Measurements from ENCODE around the gene KIAA1217.

KIAA1217 gene, protein sequence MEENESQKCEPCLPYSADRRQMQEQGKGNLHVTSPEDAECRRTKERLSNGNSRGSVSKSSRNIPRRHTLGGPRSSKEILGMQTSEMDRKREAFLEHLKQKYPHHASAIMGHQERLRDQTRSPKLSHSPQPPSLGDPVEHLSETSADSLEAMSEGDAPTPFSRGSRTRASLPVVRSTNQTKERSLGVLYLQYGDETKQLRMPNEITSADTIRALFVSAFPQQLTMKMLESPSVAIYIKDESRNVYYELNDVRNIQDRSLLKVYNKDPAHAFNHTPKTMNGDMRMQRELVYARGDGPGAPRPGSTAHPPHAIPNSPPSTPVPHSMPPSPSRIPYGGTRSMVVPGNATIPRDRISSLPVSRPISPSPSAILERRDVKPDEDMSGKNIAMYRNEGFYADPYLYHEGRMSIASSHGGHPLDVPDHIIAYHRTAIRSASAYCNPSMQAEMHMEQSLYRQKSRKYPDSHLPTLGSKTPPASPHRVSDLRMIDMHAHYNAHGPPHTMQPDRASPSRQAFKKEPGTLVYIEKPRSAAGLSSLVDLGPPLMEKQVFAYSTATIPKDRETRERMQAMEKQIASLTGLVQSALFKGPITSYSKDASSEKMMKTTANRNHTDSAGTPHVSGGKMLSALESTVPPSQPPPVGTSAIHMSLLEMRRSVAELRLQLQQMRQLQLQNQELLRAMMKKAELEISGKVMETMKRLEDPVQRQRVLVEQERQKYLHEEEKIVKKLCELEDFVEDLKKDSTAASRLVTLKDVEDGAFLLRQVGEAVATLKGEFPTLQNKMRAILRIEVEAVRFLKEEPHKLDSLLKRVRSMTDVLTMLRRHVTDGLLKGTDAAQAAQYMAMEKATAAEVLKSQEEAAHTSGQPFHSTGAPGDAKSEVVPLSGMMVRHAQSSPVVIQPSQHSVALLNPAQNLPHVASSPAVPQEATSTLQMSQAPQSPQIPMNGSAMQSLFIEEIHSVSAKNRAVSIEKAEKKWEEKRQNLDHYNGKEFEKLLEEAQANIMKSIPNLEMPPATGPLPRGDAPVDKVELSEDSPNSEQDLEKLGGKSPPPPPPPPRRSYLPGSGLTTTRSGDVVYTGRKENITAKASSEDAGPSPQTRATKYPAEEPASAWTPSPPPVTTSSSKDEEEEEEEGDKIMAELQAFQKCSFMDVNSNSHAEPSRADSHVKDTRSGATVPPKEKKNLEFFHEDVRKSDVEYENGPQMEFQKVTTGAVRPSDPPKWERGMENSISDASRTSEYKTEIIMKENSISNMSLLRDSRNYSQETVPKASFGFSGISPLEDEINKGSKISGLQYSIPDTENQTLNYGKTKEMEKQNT (N-terminal part only)

DNA sequence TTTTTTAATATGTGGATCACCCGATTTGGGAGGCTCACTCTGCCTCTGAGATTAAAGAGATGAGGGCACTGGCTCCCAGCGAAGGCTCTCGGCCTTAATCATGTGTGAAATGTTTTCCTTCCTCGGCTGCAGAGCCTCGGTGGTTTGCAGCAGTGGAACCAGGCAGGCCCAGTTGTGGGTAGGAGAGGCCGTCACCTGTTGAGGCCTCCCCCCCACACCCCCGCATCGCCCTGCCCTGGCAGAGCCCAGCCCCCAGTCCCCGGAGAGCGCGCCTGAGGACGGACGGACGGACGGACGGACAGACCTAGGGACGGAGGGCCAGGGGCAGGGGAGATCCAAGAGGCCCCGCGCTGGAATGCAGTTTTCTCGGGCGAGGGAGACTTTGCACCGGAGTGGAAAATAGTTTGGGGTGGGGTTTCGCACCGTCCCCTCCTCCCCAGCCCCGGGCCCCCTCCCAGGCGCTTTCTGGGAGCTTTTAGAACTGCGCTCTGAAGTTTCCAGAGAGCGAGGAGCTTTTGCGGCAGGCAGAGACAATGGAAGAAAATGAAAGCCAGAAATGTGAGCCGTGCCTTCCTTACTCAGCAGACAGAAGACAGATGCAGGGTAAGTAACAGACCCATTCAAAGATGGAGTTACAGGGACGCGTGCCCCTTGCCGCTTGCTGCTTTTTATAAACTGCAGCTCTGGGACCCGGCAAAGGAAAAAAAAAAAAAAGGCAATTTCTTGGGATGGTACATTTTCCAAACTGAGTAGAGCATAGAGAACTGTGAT, at the start of gene KIAA1217:
Gene KIAA1217 (plus strand): TSS at position 478 of the 771 bp plus-strand sequence. CDS start 56 bp downstream, at position 534.
- DNase-seq: peak; percentile 81

DNA sequence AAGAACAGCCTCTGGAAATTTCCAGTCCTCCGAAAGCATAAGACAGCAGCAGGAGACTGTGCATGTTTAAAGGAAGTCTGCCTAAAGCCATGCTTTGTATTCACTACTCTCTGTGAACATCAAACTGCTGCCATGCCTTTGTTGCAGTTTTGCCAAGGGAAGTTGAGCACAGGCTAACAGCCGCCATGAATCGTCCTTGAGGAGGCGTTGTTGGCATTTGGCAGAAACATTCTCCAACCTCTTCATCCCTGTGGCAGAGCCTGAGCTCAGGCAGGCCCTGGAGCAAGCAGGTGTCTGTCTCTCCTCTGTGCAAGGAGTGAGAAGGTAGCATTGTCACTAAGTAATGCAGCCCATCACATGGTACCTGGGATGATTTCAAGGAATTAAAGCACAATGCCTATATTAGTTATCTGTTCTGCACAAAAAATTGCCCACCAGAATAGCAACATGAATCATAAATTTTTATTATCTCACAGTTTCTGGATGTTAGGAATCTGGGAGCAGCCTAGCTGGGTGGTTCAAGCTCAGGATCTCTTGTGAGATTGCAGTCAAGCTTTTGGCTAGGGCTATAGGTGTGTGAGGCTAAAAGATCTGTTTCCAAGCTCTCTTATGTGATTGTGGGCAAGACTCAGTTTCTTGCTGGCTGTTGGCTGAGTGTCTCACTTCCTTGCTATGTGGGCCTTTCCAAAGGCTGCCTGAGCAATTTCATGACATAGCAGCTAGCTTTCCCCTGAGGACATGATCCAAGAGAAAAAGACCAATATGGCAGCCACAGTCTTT, 46.5 kb upstream of the KIAA1217 start:
- DNase-seq: no peak

DNA sequence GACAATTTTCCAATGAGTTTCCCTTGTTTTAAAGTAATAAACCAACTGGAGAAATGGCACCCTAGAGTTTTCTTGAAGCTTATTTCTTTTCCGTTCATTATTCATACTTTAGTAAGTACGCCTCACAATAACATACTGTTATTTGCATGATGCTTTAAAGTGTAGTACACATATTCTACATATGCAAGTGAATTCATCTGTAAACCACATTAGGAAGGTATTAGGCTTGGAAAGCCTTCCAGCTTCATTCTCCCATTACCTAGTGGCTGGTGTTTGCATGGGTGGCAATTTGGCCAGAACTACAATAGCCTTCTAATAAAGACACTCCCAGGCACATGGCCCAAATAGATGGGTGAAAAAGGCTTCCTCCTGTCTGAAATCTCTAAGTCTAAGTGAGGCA, 45.5 kb upstream of the KIAA1217 start:
- DNase-seq: no peak

DNA sequence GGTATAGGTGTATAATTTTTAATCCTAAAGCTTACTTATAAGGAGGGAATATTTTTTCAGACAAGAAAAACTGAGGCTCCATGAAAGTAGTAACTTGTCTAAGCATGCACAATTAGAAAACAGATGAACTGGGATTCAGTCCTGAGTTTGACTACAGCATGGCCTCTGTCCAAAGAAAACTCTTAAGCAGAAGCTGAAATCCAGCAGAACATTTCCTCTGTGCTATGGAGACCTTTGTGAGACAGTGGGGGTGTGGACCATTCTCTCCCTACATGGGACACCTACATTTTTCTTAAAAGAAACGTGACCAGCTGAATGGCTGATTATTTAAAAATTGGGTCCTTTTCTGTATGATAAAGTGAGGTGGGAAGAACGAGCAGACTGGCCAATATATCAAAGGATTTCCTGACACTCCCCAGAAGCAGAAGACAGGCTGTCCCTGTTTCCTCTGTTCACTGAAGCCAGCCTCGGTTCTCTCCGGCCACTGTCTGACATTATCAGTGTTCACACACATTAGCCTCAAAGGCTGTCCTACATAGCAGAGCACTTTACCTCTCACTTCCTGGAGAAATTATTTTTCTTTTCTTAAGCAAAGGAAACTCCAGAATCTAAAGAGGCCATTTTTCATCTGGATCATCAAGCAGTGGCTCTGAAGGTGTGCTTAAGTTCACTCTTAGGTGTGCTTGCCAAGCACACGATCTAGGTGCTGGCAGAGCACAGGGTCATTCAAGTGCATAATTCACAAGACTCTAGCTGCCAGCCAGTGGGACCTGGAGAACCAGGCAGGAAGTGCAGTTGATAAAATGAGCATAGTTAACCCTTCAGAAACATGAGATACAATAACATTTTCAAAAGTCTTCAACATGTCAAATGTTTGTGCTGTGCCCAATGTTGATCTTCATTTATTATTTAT, 40.4 kb upstream of the KIAA1217 start:
- no peak for DNase-seq

DNA sequence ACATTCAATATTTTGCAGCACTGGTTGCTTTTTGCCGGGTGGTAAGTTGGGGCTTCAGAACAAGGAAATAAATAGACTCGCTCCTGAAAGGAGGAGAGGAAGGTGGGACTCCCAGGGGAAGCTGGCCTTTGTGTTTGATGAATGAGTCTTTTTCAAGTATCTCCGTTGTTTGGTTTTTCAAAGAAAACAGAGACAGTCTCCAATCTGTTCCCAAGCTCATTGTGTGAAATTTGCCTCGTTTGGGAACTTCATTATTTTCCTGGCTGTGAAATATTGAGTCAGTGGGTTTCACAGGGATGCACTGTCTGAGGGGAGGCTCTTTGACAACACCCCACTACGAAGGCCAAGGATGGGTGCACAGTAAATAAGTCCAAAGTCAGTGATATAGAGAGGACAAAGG, 38.7 kb upstream of the KIAA1217 start:
- no peak for DNase-seq

DNA sequence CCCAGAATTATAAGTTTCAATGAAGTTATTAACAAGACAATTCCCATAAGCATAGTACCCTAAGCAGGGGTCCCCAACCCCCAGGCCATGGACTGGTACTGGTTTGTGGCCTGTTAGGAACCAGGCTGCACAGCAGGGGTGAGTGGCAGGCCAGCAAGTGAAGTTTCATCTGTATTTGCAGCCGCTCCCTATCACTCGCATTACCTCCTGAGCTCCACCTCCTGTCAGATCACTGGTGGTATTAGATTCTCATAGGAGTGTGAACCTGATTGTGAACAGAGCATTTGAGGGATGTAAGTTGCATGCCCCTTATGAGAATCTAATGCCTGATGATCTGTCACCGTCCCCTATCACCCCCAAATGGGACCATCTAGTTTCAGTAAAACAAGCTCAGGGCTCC, 36.0 kb upstream of the KIAA1217 start:
- DNase-seq: no peak

DNA sequence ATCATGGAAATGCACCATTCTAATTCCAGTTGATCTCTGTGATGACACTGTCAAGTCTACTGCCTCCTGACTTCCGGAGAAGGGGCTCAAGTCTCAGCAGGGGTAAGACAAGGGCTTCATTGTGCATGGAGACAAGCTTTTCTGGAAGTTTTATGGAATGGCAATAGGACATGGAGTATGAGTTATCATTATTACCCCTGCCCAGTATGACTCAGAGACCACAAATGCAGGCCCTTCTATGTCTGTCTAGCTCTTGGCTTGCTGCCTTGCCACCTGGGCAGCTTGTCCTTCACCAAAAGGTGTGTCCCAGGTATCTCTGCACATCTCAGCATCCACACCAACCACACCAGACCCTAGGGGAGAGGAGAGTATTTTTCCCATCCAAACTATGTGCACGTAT, 34.9 kb upstream of the KIAA1217 start:
- no peak for DNase-seq

DNA sequence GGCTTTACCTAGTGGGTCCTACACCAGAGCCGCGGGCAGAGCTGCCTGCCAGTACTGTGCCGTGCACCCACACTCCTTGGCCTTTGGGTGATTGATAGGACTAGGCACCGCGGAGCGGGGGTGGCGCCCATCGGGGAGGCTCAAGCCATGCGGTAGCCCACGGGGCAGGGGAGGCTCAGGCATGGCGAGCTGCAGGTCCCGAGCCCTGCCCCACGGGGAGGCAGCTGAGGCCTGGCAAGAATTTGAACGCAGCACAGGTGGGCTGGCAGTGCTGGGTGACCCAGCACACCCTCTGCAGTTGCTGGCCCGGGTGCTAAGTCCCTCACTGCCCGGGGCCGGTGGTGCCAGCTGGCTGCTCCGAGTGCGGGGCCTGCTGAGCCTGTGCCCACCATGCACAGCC, 32.3 kb upstream of the KIAA1217 start:
- DNase-seq: no peak

DNA sequence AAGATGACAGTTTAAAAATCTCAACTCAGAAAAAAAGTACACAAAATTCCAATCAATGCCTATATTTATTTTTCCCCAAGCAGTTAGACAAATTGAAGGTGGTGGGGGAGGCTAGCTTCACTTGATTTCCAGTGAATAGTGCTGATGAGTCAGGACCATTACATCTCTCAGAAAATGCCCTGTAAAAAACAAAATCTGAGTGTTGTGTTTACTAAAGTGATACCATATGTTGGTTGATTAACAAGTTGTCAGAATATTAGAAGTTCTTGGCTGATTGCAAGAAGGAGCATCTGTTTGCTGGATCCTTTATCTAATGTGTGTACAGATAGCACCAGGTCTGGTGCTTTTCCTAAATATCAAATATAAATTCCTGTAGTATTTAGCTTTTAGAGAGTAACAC, 31.3 kb upstream of the KIAA1217 start:
- no peak for DNase-seq

DNA sequence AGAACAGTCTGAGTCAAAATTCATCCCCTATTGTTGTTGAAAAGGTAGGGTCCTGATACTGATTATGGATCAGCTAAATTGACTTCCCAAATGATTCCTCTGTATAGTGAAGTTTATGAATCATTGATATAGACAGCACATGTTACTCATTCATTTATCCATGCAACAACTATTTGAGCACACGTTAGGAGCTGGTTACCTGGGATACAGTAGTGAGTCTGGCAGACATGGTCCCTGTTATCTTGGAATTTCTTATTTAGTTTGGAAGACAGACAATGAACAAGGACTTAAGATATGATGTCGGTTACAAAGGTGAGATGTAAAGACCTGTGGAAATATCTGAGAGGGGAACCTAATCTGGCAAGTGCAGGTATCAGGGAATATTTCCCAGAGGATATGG, 28.0 kb upstream of the KIAA1217 start:
- DNase-seq: no peak

DNA sequence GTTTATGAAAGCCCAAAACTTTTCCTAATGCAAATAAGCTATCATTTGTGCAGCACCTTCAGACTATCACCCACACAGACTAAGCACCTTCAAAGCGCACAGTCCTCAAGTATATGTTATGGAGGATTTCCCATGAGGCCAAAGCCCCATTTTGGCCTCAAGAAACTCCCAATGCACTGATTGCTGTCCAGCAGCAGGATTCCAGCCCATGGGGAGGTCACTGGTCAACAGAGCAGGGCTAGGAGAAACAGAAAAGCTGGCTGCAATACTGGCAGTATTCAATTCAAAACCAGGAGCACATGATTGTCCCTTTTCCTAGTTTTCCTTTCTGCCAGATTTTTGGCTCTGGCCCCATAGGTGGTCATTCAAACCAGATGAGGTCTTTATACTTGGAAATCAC, 24.5 kb upstream of the KIAA1217 start:
- no peak for DNase-seq

DNA sequence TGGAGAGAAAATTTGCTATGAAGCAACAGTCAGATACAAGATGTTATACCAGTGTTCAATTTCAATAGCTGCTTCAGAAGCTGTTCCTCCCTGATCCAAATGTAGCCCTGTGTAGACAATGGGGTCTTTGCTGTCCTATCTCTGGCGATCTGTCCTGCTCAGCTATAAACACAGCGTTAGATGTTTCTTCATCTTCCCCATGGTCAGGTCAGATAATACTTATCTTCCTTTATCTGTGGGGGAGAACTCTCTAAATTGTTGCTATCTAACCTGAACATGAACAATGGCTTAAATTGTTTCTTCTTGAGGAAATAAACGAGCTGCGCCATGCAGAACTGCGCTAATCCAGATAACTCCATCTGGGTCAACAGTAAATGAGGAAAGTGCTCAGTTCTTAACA, 15.6 kb upstream of the KIAA1217 start:
- no peak for DNase-seq

DNA sequence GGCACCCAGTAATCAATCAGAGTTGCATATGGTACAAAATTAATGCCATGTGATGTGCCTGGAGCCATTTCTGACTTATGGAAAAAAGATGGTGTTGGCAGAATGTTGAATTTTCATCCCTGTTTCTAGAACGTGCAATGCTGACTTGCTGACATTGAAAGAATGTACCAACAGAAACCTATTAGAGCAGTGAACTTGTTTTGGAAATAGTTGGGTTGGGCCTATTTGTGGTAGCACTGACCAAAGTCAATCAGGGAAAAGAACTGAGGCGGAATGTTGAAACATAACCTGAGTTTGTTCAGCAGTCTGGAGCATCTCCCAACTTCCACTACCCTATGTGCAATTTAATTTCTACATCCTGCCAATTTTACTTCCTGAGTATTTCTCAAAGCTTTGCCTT, 11.7 kb upstream of the KIAA1217 start:
- DNase-seq: no peak

DNA sequence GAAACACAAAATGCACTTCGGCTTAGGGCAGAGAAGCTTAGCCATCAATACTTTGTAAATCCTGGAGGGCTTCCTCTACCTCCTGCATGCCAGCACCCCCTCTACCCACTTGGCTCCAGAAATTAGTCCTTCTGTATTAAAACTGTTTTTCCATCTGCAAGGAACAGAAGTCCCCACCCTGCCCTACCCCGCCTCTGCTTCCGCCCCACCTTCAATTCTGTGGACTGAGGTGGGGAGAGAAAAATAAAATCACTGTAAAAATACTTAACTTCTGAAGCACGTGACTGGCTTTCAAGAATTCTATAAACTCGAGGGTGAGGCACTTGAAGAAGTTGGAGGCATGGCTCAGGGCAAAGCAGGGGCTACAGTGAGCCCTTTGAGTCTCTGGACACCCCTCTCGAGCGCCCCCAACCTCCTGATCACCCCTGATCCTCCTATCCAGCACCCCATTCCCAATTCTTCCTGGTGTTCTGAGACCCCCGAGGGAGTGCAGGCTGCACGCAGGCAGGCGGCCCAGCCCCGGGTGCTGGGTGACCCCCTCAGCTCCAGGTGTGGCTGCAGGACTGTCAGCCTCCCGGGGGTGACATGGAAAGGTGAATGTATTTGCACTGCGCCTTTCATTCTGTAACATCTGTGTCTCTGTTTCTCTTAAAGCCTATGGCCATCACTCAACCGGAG, 7.3 kb upstream of the KIAA1217 start:
- no peak for DNase-seq

DNA sequence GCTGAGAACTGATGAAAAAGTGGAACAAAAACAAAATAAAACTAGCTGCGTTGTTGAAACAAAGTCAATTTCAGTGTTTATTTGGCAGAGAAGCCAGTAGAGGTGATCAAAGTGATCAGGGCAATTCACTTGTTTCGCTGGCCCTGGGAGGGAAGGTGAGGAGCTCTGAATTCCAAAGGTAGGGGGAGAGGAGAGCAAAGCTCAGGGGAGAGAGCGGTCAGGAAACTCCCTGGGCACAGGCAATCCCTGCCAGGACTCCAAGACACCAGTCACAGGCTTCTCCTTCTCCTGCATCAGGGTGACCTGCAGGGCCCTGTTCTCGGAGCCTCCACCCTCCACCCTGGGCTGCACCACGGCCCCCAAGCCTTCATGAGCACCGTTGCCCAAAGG, 6.8 kb upstream of the KIAA1217 start:
- DNase-seq: no peak

DNA sequence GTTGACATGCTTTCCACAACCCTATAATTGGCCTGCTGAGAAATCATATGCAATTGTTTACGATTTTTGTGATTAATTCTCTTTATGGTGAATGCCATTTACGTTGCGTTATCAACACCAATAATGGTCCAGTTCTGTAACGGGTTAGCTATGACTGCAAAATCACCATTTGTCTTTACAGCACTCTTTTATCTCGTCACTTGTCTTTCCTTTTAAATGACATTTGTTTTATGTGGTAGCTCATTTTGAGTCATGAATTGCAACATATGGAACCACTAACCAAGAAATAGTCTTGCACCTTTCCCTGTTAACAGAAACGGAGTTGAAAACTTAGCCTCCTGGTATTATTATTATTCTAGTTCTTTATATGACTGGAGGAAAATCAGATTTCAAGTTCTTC, 3.1 kb upstream of the KIAA1217 start:
- no peak for DNase-seq

DNA sequence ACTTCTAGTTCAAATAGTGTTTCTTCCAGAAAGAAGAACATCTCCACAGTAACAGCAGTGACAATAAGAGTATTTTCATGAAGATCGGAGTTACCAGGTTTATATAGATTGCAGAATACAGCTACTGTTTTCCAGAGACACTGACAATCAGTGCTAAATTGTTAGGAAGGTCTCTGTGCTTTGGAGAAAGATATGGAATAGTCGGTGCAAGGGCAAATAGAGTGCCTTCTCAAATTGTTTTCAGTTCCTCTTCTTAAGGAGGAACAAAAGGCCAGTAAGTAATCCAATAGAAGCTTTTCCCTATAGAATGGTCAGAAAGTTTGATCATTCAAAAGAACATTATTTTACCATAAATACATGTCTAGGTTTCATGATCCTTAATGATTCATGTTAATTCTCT, 2.6 kb upstream of the KIAA1217 start:
- no peak for DNase-seq

DNA sequence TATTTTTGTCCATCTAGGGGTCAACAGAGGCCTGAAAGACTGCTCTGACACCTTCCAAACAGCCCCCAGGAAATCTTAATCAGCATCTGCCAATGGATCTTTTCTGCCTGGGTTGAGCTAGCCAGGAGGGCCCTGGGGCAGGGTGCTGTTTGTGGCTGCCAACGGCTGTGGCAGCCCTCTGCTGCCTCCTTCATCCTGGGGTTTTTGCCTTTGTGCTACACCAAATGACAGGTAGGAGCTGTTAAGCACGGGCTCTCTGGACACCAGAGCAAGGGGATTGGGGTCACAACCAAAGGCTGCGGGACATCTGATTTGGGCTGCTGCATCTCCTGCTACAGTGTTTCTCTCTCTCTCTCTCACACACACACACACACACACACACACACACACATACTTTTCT, 2.0 kb upstream of the KIAA1217 start:
- no peak for DNase-seq

DNA sequence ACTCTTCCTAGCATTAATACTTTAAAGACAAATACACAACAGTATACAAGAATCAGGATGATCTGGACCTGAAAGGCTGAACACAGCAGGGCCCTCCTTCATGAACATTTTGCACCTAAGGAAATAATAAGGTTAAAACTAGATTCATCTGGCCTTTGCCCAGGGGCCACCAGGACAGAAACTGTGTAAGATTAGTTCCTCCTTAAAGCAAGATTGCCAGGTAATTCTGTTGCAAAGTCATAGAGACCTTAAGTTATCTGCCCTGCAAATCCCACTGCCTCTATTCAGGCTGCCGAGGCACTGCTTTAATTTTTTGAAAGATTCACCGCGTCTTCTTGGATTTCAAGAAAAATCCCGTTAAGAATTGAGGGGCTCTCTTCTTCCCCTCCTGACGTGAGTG, 1.6 kb upstream of the KIAA1217 start:
- no peak for DNase-seq

Data from right forelimb (tissue), 1 donor.